ENCODE measurements around the gene ALPK1.

The ALPK1 gene

GRCh38 chr4:112284166-112284565, 13.0 kb upstream of the ALPK1 start:
- H3K4me3 ChIP-seq (ENCODE audit: low read depth, low read length), result peak overlapping the region; percentile 98
- DNase-seq (ENCODE audit: low read depth), result peak; percentile 65
- TF ChIP-seq, protein P1, sequence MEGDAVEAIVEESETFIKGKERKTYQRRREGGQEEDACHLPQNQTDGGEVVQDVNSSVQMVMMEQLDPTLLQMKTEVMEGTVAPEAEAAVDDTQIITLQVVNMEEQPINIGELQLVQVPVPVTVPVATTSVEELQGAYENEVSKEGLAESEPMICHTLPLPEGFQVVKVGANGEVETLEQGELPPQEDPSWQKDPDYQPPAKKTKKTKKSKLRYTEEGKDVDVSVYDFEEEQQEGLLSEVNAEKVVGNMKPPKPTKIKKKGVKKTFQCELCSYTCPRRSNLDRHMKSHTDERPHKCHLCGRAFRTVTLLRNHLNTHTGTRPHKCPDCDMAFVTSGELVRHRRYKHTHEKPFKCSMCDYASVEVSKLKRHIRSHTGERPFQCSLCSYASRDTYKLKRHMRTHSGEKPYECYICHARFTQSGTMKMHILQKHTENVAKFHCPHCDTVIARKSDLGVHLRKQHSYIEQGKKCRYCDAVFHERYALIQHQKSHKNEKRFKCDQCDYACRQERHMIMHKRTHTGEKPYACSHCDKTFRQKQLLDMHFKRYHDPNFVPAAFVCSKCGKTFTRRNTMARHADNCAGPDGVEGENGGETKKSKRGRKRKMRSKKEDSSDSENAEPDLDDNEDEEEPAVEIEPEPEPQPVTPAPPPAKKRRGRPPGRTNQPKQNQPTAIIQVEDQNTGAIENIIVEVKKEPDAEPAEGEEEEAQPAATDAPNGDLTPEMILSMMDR (IDR thresholded peaks at IDR 0.05; ENCODE audit: insufficient read depth, low read depth, low read length, missing control alignments), result no peak

- TF ChIP-seq, protein P1 (IDR thresholded peaks at IDR 0.05; ENCODE audit: insufficient read depth, low read depth, low read length, missing control alignments), result no peak
- DNase-seq (ENCODE audit: low read depth), result peak; percentile 61
- H3K4me3 ChIP-seq (ENCODE audit: low read depth, low read length), result peak overlapping the region; percentile 98
Observed at GRCh38 chr4:112284662-112285411, 12.3 kb upstream of the ALPK1 start.

GRCh38 chr4:112287258-112287989, 9.7 kb upstream of the ALPK1 start:
- TF ChIP-seq, protein P1 (IDR thresholded peaks at IDR 0.05; ENCODE audit: insufficient read depth, low read depth, low read length, missing control alignments), result no peak
- H3K4me3 ChIP-seq (ENCODE audit: low read depth, low read length), result peak overlapping the region; percentile 98
- peak; percentile 92 for DNase-seq (ENCODE audit: low read depth)

DNA sequence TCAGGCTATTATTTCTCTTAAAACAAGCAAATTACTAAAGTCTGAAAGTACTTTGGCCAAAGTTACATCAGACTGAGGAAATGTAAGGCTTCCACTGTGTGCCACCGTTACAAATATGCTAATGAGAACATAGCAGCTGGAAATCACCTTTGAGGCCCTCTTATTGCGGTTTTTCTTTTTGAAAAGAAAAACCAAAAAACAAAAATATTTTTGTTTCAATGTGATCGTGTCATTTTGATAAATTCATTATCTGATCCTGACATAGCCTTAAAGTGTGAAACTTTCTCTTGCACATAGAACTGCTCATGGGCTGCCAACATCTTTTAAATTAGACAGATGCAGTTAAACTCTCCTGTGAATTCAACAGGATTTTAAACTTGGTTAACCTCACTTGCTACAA, 8.7 kb upstream of the ALPK1 start:
- peak overlapping the region; percentile 98 for H3K4me3 ChIP-seq (ENCODE audit: low read depth, low read length)

GRCh38 chr4:112289407-112290253, 7.5 kb upstream of the ALPK1 start:
- peak overlapping the region; percentile 98 for H3K4me3 ChIP-seq (ENCODE audit: low read depth, low read length)
- peak; percentile 66 for DNase-seq (ENCODE audit: low read depth)
- TF ChIP-seq, protein P1 (IDR thresholded peaks at IDR 0.05; ENCODE audit: insufficient read depth, low read depth, low read length, missing control alignments), result no peak

More for the DNA sequence above, 8.7 kb upstream of the ALPK1 start:
- TF ChIP-seq, protein P1 (IDR thresholded peaks at IDR 0.05; ENCODE audit: insufficient read depth, low read depth, low read length, missing control alignments), result no peak
- peak; percentile 85 for DNase-seq (ENCODE audit: low read depth)

- peak; percentile 85 for DNase-seq (ENCODE audit: low read depth)
- no peak overlapping the region for H3K4me3 ChIP-seq (ENCODE audit: low read depth, low read length)
- TF ChIP-seq, protein P1 (IDR thresholded peaks at IDR 0.05; ENCODE audit: insufficient read depth, low read depth, low read length, missing control alignments), result no peak
Observed at GRCh38 chr4:112290341-112290740, 6.8 kb upstream of the ALPK1 start.

Measured in GM12865 (cell line).